Measurements from ENCODE around the gene TUBGCP3. TPM values are rescaled to one million over a fixed set of nuclear protein-coding genes. Genes with fewer than 3 reads are reported as not detected.
A peak's percentile ranks its signal among the peaks of the same experiment; 100 is the strongest.

TUBGCP3 gene
- total RNA-seq, 6 donors from 2014 or later, result 27.7 to 50.3 (median 34.9) TPM

DNA sequence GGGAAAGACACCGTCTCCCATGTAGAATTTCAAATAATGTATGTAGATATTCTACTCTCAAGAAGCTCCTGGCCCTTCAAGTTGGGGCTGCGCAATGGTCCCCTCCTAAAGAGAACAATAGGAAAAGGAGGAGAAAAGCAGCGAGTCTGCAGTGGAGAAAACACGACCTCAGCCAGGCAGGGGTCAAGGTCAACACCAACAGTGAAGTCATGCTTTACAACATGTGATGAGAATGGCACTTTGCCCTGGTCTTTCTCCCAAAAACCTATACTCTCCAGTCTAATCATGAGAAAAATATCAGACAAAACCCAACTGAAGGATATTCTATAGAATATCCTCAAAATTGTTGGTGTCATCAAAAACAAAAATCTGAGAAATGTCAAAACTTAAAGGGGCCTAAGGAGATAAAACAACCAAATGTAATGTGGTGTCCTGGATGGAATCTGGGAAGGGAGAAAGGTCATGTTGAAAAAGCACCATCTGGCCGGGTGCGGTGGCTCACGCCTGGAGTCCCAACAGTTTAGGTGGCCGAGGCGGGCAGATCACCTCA is 110.8 kb downstream of the TUBGCP3 start:
- no peak for ATAC-seq (ENCODE audit: low FRiP score in 2 of 2)
- 81 to 89% methylated on average over 9 of the region's 9 CpGs for WGBS, 2 donors
- Histone ChIP-seq H3K9me3 (no peaks in the 10 kb centered on the region), H3K27ac (no peak overlapping the region), H3K36me3 (no peaks in the 10 kb centered on the region), H3K4me3 (no peak overlapping the region), H3K4me1 (no peaks in the 10 kb centered on the region), H3K27me3 (no peaks in the 10 kb centered on the region)
- no peak for DNase-seq
- TF ChIP-seq EP300 (IDR thresholded peaks at IDR 0.05), result no peak
- no peak for TF ChIP-seq POLR2AphosphoS5 (IDR thresholded peaks at IDR 0.05)
- TF ChIP-seq, protein P1, sequence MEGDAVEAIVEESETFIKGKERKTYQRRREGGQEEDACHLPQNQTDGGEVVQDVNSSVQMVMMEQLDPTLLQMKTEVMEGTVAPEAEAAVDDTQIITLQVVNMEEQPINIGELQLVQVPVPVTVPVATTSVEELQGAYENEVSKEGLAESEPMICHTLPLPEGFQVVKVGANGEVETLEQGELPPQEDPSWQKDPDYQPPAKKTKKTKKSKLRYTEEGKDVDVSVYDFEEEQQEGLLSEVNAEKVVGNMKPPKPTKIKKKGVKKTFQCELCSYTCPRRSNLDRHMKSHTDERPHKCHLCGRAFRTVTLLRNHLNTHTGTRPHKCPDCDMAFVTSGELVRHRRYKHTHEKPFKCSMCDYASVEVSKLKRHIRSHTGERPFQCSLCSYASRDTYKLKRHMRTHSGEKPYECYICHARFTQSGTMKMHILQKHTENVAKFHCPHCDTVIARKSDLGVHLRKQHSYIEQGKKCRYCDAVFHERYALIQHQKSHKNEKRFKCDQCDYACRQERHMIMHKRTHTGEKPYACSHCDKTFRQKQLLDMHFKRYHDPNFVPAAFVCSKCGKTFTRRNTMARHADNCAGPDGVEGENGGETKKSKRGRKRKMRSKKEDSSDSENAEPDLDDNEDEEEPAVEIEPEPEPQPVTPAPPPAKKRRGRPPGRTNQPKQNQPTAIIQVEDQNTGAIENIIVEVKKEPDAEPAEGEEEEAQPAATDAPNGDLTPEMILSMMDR (IDR thresholded peaks at IDR 0.05), result no peak
- TF ChIP-seq POLR2A (IDR thresholded peaks at IDR 0.05), result no peak

DNA sequence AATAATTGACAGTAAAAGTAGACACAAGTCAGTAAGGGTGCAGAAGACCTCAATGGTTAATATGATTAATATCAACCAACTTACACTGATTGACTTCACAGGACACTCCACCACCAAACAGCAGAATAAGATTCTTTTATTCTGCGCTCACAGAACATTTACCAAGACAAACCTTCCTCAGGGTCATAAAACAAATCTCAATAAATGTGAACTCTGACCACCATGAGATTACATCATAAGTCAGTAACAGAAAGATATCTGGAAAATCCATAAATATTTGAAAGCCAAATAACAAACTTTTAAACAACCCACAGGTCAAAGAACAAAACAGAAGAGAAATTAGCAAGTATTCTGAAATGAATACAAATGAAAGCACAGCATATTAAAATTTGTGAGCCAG is 112.1 kb downstream of the TUBGCP3 start:
- Histone ChIP-seq H3K4me3 (no peak overlapping the region), H3K27ac (no peak overlapping the region), H3K4me1 (no peaks in the 10 kb centered on the region), H3K36me3 (no peaks in the 10 kb centered on the region), H3K9me3 (no peaks in the 10 kb centered on the region), H3K27me3 (no peaks in the 10 kb centered on the region)
- 94 to 97% methylated on average over 1 of the region's 1 CpG for WGBS, 2 donors
- DNase-seq (no peak), ATAC-seq (ENCODE audit: low FRiP score in 2 of 2) (no peak)
- TF ChIP-seq POLR2AphosphoS5 (IDR thresholded peaks at IDR 0.05) (no peak), POLR2A (IDR thresholded peaks at IDR 0.05) (no peak), EP300 (IDR thresholded peaks at IDR 0.05) (no peak)
- TF ChIP-seq, protein P1 (IDR thresholded peaks at IDR 0.05), result no peak

DNA sequence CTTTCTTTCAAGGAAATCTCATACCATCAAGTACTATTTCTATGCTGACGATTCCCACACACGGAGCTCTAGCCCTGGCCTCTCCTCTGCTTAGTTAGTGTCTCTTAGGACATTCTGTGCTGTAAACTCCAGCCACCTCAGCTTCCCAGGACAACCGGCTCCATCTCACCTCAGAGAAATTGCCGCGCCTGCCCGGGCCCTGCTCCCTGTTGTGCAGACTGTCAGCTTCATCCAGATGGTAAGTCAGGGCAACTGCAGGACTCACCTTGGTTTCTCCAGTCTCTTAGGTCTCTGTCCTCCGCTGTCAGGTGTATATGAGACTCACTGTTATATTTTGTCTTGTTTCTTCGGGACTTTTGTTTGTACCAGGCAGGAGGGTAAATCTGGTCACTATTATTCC is 113.1 kb downstream of the TUBGCP3 start:
- Histone ChIP-seq H3K4me1 (no peaks in the 10 kb centered on the region), H3K27ac (no peak overlapping the region), H3K36me3 (no peaks in the 10 kb centered on the region), H3K4me3 (no peak overlapping the region), H3K9me3 (no peaks in the 10 kb centered on the region), H3K27me3 (no peaks in the 10 kb centered on the region)
- TF ChIP-seq POLR2AphosphoS5 (IDR thresholded peaks at IDR 0.05), result no peak
- TF ChIP-seq EP300 (IDR thresholded peaks at IDR 0.05), result no peak
- TF ChIP-seq, protein P1 (IDR thresholded peaks at IDR 0.05), result no peak
- no peak for TF ChIP-seq POLR2A (IDR thresholded peaks at IDR 0.05)
- WGBS, 2 donors, result 83 to 85% methylated on average over 8 of the region's 8 CpGs
- no peak for ATAC-seq (ENCODE audit: low FRiP score in 2 of 2)
- DNase-seq, result no peak

DNA sequence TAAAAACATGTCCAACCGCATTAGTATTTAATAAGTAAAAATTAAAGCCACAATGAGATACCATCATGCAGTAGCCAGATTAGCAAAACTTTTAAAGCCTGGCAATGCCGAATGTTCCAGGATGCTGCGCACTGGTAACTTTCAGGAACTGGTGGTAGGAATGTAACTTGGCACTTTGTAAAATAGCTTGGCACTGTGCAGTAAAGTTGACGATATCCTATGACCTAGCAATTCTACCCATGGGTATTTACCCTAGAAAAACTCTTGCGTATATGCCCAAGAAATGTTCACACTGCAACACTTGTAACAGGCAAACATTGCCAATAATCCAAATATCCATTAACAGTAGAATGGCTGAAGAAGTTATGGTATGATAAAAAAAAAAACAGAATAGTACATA is 114.1 kb downstream of the TUBGCP3 start:
- no peaks in the 10 kb centered on the region for H3K4me1 ChIP-seq

DNA sequence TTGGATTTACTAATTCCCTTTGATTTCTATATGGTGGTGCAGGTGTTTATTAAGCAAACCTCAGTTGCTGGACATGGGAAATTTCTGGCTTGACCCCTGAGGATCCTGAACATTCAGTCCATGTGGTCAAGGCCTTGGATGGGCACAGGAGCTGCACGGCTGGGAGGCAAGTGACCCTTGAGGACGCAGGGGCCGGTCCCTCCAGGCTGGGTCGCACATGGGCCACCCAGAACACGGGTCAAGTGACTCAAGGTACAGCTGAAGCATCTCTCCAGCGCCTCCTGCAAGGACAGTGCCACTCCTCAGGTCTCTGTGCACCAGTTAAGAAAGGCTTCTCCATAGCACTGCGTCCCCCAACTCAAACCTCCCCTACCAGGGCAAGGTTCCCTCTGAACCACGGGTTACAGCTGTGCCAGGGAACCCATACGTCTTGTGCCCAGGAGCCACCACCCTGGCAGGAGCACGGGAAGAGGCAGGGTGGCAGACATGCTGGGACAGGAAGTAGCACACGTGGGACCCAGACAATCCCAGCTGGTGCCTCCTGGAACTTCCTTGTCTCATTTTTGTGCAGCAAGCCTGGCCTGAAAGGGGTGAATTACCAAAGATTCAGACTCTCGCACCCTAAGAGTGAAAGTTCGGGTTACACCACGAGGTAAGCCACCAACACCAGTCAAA is 118.7 kb downstream of the TUBGCP3 start:
- no peaks in the 10 kb centered on the region for H3K36me3 ChIP-seq
- no peaks in the 10 kb centered on the region for H3K27me3 ChIP-seq
- H3K27ac ChIP-seq, result no peak overlapping the region
- TF ChIP-seq, protein P1 (IDR thresholded peaks at IDR 0.05), result no peak
- no peak for TF ChIP-seq POLR2A (IDR thresholded peaks at IDR 0.05)
- TF ChIP-seq EP300 (IDR thresholded peaks at IDR 0.05), result no peak
- no peak for TF ChIP-seq POLR2AphosphoS5 (IDR thresholded peaks at IDR 0.05)
- H3K4me1 ChIP-seq, result no peaks in the 10 kb centered on the region
- no peaks in the 10 kb centered on the region for H3K9me3 ChIP-seq
- no peak overlapping the region for H3K4me3 ChIP-seq
- 66 to 81% methylated on average over 6 to 14 of the region's 14 CpGs for WGBS, 2 donors
- DNase-seq (no peak), ATAC-seq (ENCODE audit: low FRiP score in 2 of 2) (peak in 1 of 2 donors; percentile 39)

More for the DNA sequence above, 114.1 kb downstream of the TUBGCP3 start:
- TF ChIP-seq POLR2A (IDR thresholded peaks at IDR 0.05), result no peak
- no peaks in the 10 kb centered on the region for H3K36me3 ChIP-seq
- no peak overlapping the region for H3K4me3 ChIP-seq
- H3K9me3 ChIP-seq, result no peaks in the 10 kb centered on the region
- no peak for DNase-seq
- H3K27ac ChIP-seq, result no peak overlapping the region
- H3K27me3 ChIP-seq, result no peaks in the 10 kb centered on the region
- 86 to 91% methylated on average over 5 of the region's 5 CpGs for WGBS, 2 donors
- no peak for ATAC-seq (ENCODE audit: low FRiP score in 2 of 2)

All from upper lobe of left lung (tissue), 6 donors.